GM12878 (cell line): ENCODE data around the gene RNLS.

ENCODE experiments used
- CEBPB ChIP-seq, 2 experiments: fragments of 150-350 bp in 1 of 2; IDR thresholded peaks; 2 replicates each; pipeline ENCODE4 v1.6.1; 2012 to 2014; ENCODE audit warnings: low read depth in 2 of 2, low read length in 2 of 2, borderline replicate concordance in 1 of 2, inconsistent platforms in 1 of 2
- CHD4 ChIP-seq: fragments of 200-600 bp; sonication (generic); IDR thresholded peaks from 2 replicates; pipeline ENCODE4 v1.6.1; 2016; ENCODE audit warnings: mild to moderate bottlenecking
- CTCF ChIP-seq, 3 experiments: IDR thresholded peaks in 2 of 3; conservative IDR thresholded peaks in 1 of 3; 2 replicates each; pipeline ENCODE4 v1.5.1; 2011; ENCODE audit warnings: low read depth in 3 of 3, low read length in 3 of 3, mild to moderate bottlenecking in 3 of 3, control low read depth in 2 of 3, moderate library complexity in 2 of 3, inconsistent platforms in 1 of 3, mixed read lengths in 1 of 3; ENCODE audit not compliant: control insufficient read depth in 2 of 3, insufficient read depth in 1 of 3; ENCODE audit errors: extremely low read depth in 1 of 3
- E2F4 ChIP-seq: IDR thresholded peaks from 2 replicates; pipeline ENCODE4 v1.6.1; 2012; ENCODE audit warnings: low read depth, low read length, improper control_type of control experiment
- EGR1 ChIP-seq, 2 experiments: IDR thresholded peaks; 1 replicate in 1 of 2; 2 replicates in 1 of 2; pipeline ENCODE4 v1.6.1; 2011 to 2012; ENCODE audit warnings: low read depth in 2 of 2, low read length in 2 of 2, borderline replicate concordance in 1 of 2, mild to moderate bottlenecking in 1 of 2, moderate library complexity in 1 of 2
- EZH2 ChIP-seq: IDR thresholded peaks from 2 replicates; pipeline ENCODE4 v1.6.1; 2012; ENCODE audit warnings: low read depth, mild to moderate bottlenecking, control low read depth, inconsistent platforms, low read length, borderline replicate concordance; ENCODE audit not compliant: control insufficient read depth
- GABPA ChIP-seq: IDR thresholded peaks from 2 replicates; pipeline ENCODE4 v1.6.1; 2014; ENCODE audit warnings: antibody characterized with exemption, low read depth, mild to moderate bottlenecking, inconsistent platforms
- HCFC1 ChIP-seq: fragments of 150-350 bp; IDR thresholded peaks from 2 replicates; pipeline ENCODE4 v1.6.1; 2014; ENCODE audit warnings: low read length
- MAX ChIP-seq: IDR thresholded peaks from 2 replicates; pipeline ENCODE4 v1.6.1; 2012; ENCODE audit warnings: low read depth, low read length, improper control_type of control experiment
- NFYB ChIP-seq: IDR thresholded peaks from 2 replicates; pipeline ENCODE4 v1.6.1; 2011; ENCODE audit warnings: low read depth, mild to moderate bottlenecking, low read length, improper control_type of control experiment, moderate library complexity; ENCODE audit not compliant: insufficient read depth
- PRDM15 ChIP-seq: fragments of 450-650 bp; formaldehyde crosslinking; IDR thresholded peaks from 2 replicates; pipeline ENCODE4 v1.4.0; 2020; ENCODE audit warnings: mild to moderate bottlenecking, moderate library complexity
- SMAD1 ChIP-seq: fragments of 450-650 bp; IDR thresholded peaks from 2 replicates; pipeline ENCODE4 v1.6.1; 2018; ENCODE audit warnings: mild to moderate bottlenecking, low read depth; ENCODE audit not compliant: partially characterized antibody
- SRF ChIP-seq, 2 experiments: IDR thresholded peaks; 2 replicates each; pipeline ENCODE4 v1.6.1; 2011; ENCODE audit warnings: low read depth in 2 of 2, low read length in 2 of 2, mild to moderate bottlenecking in 1 of 2, moderate library complexity in 1 of 2
- ZBTB33 ChIP-seq: fragments of 450-650 bp; IDR thresholded peaks from 2 replicates; pipeline ENCODE4 v1.6.1; 2017; ENCODE audit warnings: mild to moderate bottlenecking

GRCh38 chr10:88439932-88440331, 143.2 kb downstream of the RNLS start:
- no peak for TF ChIP-seq SRF (IDR thresholded peaks at IDR 0.05; ENCODE audit: low read depth in 2 of 2, low read length in 2 of 2)
- TF ChIP-seq CTCF (IDR thresholded peaks at IDR 0.05 in 2 of 3, conservative IDR thresholded peaks at IDR 0.05 in 1 of 3; ENCODE audit: control insufficient read depth in 2 of 3, extremely low read depth in 1 of 3, insufficient read depth in 1 of 3, low read depth in 3 of 3, low read length in 3 of 3): no peak
- TF ChIP-seq EGR1 (IDR thresholded peaks at IDR 0.05; ENCODE audit: borderline replicate concordance in 1 of 2, low read depth in 2 of 2, low read length in 2 of 2): no peak
- TF ChIP-seq EZH2: no peak
- no peak for TF ChIP-seq SMAD1
- TF ChIP-seq CHD4: no peak
- TF ChIP-seq ZBTB33: no peak
- TF ChIP-seq NFYB: no peak
- TF ChIP-seq HCFC1: no peak
- TF ChIP-seq MAX: no peak
- no peak for TF ChIP-seq PRDM15 (CRISPR knock-in tag)
- TF ChIP-seq GABPA: no peak
- no peak for TF ChIP-seq E2F4
- TF ChIP-seq CEBPB (IDR thresholded peaks at IDR 0.05; ENCODE audit: borderline replicate concordance in 1 of 2, low read depth in 2 of 2, low read length in 2 of 2): no peak
